Motor neuron (in vitro differentiated cells): ENCODE results near the gene STN1. TPM values are rescaled to one million over a fixed set of nuclear protein-coding genes. Genes with fewer than 3 reads are reported as not detected.
A peak's percentile ranks its signal among the peaks of the same experiment; 100 is the strongest.

Experiments used
- ATAC-seq, 8 experiments: fragments of 200-7000 bp; cut with Tn5 transposase; replicated peaks in 6 of 8; 2 replicates each; pipeline ENCODE4 v1.8.0; 2021; ENCODE audit warnings: mild to moderate bottlenecking in 8 of 8, moderate library complexity in 8 of 8
- H3K27ac ChIP-seq, 2 donors: fragments of 250-450 bp; sonication (Bioruptor Pico); 2 replicates each; pipeline ENCODE4 v1.9.0; 2021; ENCODE audit warnings: antibody characterized with exemption in 2 of 2, mild to moderate bottlenecking in 2 of 2, moderate library complexity in 1 of 2
- H3K4me1 ChIP-seq, 2 donors: fragments of 250-450 bp; sonication (Bioruptor Pico); replicated peaks in 1 of 2; 2 replicates each; pipeline ENCODE4 v1.6.1; 2021; ENCODE audit warnings: antibody characterized with exemption in 2 of 2, mild to moderate bottlenecking in 2 of 2, moderate library complexity in 1 of 2
- H3K4me3 ChIP-seq, 5 donors: fragments of 250-450 bp; sonication (Bioruptor Pico); 2 replicates each; pipeline ENCODE4 v1.9.0; 2021; ENCODE audit warnings: antibody characterized with exemption in 5 of 5, mild to moderate bottlenecking in 5 of 5, moderate library complexity in 4 of 5
- WGBS, 10 experiments: fragments of 450-650 bp; shearing (Covaris generic); methylation state at CpG; one replicate each; pipeline ENCODE4 v1.0.0; 2022; 5-methylcytosine and 5-hydroxymethylcytosine counted together
- in situ Hi-C, 9 experiments: fragments of 400-800 bp; cut with MboI; loops; one replicate each; pipeline ENCODE4 v1.15.0; 2021; ENCODE audit warnings: low sequenced_read_pairs in 9 of 9, low pct_unique_long_range_greater_than_20kb in 2 of 9; ENCODE audit not compliant: unreplicated experiment in 9 of 9
- total RNA-seq, 8 experiments: library from RNA; unstranded; fragments of 300-600 nt; gene quantifications; 2 replicates each; pipeline versions ENCODE4 v1.2.3 to v1.2.4, GENCODE V29; 2022

The STN1 gene
- total RNA-seq, 8 experiments from 2014 or later, result 13.6 to 81.2 (median 24.7) TPM

DNA sequence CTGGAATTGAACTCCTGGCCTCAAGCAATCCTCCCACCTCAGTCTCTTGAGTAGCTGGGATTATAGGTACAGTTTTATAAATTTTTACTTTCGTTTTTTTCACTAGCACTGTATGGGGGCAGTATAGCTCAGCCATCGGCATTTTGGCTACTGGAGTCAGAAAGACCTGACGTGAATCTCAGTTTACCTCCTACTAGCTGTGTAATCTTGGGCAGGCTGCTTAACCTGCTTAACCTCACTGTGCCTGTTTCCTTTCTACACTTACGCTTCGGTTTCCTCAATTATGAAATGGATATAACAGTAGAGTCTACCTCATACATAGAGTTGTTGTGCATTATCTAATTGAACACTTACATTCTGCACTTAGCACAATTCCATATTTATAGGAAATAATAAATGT lies 16.7 kb downstream of the STN1 start:
- ATAC-seq, result no peak
- Histone ChIP-seq H3K27ac (no peak overlapping the region), H3K4me1 (no peaks in the 10 kb centered on the region), H3K4me3 (no peak overlapping the region)
- in situ Hi-C loops, result no loop called here
- 85 to 100% (median 91%) methylated on average over 1 to 5 of the region's 5 CpGs; no CpG with 5 or more reads in 1 of the 10 experiments for WGBS, 10 experiments

- no peak overlapping the region for H3K4me3 ChIP-seq
- in situ Hi-C loops, result loop anchor here in 3 of 9 experiments (25.0 kb wide), 2 partner anchors 138 to 313 kb away; no protein-coding TSS in a partner anchor
- WGBS, 10 experiments, result 40 to 100% (median 80%) methylated on average over 1 to 5 of the region's 5 CpGs
- peaks cover 15 to 16% of the 10 kb centered on the region in 2 donors for H3K4me1 ChIP-seq
- H3K27ac ChIP-seq, result no peak overlapping the region
- peak in 1 of 8 experiments; percentile 1 for ATAC-seq
These were observed 18.7 kb downstream of the STN1 start for GRCh38 chr10:103899312-103899711.

- in situ Hi-C loops, result loop anchor here in 3 of 9 experiments (25.0 kb wide), 2 partner anchors 140 to 315 kb away; no protein-coding TSS in a partner anchor
- Histone ChIP-seq H3K4me3 (no peak overlapping the region), H3K4me1 (peaks cover 22 to 23% of the 10 kb centered on the region in 2 donors), H3K27ac (no peak overlapping the region)
- ATAC-seq, result peak in 1 of 8 experiments; percentile 22
- WGBS, 10 experiments, result 27 to 100% (median 76%) methylated on average over 3 to 6 of the region's 7 CpGs; no CpG with 5 or more reads in 1 of the 10 experiments
These were observed 20.7 kb downstream of the STN1 start for GRCh38 chr10:103897241-103897774.

DNA sequence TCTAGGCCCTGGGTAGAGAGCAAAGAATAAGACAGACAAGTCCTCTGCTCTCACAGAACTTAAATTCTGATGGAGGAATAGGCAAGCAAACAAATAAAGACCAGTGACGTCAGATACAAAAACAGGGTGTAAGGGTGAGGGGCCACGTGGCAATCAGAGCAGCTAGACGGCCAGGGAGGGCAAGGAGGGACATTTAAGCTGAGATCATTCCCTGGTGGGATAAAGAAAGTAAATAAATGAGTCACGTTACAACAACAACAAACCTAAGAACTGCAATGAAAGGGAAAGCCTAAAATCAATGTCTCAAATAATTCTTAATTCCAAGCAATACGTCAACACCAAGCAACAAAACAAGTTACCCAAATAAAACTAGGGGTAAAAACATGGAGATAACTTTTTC lies 21.8 kb downstream of the STN1 start:
- 35 to 100% (median 73%) methylated on average over 2 to 5 of the region's 5 CpGs for WGBS, 10 experiments
- H3K4me1 ChIP-seq, result peaks cover 22 to 23% of the 10 kb centered on the region in 2 donors
- in situ Hi-C loops, result loop anchor here in 3 of 9 experiments (25.0 kb wide), 2 partner anchors 141 to 316 kb away; no protein-coding TSS in a partner anchor
- H3K4me3 ChIP-seq, result no peak overlapping the region
- peak in 1 of 8 experiments; percentile 43 for ATAC-seq
- H3K27ac ChIP-seq, result no peak overlapping the region

GRCh38 chr10:103895411-103896186 lies 22.4 kb downstream of the STN1 start:
- Histone ChIP-seq H3K4me1 (peaks cover 22 to 23% of the 10 kb centered on the region in 2 donors), H3K27ac (no peak overlapping the region), H3K4me3 (no peak overlapping the region)
- in situ Hi-C loops, result loop anchor here in 3 of 9 experiments (25.0 kb wide), 2 partner anchors 142 to 317 kb away; no protein-coding TSS in a partner anchor
- ATAC-seq, result peak in 1 of 8 experiments; percentile 36
- WGBS, 10 experiments, result 11 to 93% (median 41%) methylated on average over 1 to 9 of the region's 9 CpGs

- in situ Hi-C loops, result loop anchor here in 3 of 9 experiments (25.0 kb wide), 2 partner anchors 143 to 318 kb away; no protein-coding TSS in a partner anchor
- peak in 3 of 8 experiments; percentile 23 to 37 (median 37) for ATAC-seq
These were observed 23.5 kb downstream of the STN1 start for GRCh38 chr10:103894441-103894864.

DNA sequence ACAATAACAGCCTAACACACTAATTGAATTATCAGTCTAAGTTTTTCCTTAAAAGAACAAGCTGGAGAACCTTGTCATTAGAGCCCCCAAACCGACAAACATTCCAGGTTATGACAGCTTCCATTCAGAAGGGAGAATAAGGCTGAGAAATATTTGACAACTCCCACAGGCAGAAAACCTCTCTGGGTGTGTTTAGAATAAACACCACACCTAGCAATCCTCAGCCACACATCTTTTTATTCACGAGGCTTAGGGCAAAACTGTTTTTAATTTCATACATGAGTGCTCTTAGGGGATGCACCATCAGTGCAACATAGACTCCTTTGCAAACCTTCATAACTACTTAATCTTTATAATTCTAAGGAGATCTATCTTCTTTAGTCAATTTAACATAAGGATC lies 24.2 kb downstream of the STN1 start:
- H3K4me1 ChIP-seq, result peaks cover 22 to 23% of the 10 kb centered on the region in 2 donors
- 0 to 93% (median 30%) methylated on average over 1 to 2 of the region's 2 CpGs; no CpG with 5 or more reads in 2 of the 10 experiments for WGBS, 10 experiments
- peak in 3 of 8 experiments; percentile 14 to 64 (median 18) for ATAC-seq
- in situ Hi-C loops, result loop anchor here in 3 of 9 experiments (25.0 kb wide), 2 partner anchors 143 to 318 kb away; no protein-coding TSS in a partner anchor
- H3K27ac ChIP-seq, result no peak overlapping the region
- H3K4me3 ChIP-seq, result no peak overlapping the region

More at GRCh38 chr10:103894441-103894864, 23.5 kb downstream of the STN1 start:
- Histone ChIP-seq H3K4me1 (peaks cover 22 to 23% of the 10 kb centered on the region in 2 donors), H3K4me3 (no peak overlapping the region), H3K27ac (no peak overlapping the region)
- 0 to 75% (median 17%) methylated on average over 1 to 4 of the region's 4 CpGs; no CpG with 5 or more reads in 1 of the 10 experiments for WGBS, 10 experiments

DNA sequence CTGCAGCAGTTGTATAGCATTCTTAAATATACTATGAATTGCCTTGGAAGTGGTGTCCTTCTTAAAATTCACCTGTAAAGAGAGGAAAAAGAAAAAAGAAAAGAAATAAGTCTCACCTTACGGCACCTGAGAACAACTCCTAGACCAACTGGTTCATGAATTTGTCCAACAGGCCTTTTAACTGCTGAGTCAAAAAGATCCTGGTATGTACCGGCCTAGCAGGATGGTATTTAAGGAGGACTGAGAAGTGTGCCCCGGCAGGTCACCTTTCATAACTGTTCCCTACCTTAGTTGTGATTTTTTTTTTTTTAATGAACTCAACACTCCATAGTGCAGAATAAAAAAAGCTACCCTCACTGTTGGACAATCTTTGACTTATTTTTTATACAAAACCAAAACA lies 25.8 kb downstream of the STN1 start:
- WGBS, 10 experiments, result 95 to 100% (median 100%) methylated on average over 1 to 3 of the region's 3 CpGs; no CpG with 5 or more reads in 3 of the 10 experiments
- no peak for ATAC-seq
- in situ Hi-C loops, result loop anchor here in 3 of 9 experiments (25.0 kb wide), 2 partner anchors 145 to 320 kb away; no protein-coding TSS in a partner anchor
- Histone ChIP-seq H3K27ac (no peak overlapping the region), H3K4me1 (peaks cover 26% of the 10 kb centered on the region in 2 donors), H3K4me3 (no peak overlapping the region)

- no peak overlapping the region for H3K4me3 ChIP-seq
- WGBS, 10 experiments, result 0 to 100% (median 83%) methylated on average over 1 to 2 of the region's 2 CpGs; no CpG with 5 or more reads in 3 of the 10 experiments
- in situ Hi-C loops, result loop anchor here in 3 of 9 experiments (25.0 kb wide), 2 partner anchors 147 to 322 kb away; no protein-coding TSS in a partner anchor
- H3K4me1 ChIP-seq, result peaks cover 24 to 25% of the 10 kb centered on the region in 2 donors
- ATAC-seq, result peak in 2 of 8 experiments; percentile 2 to 3
- H3K27ac ChIP-seq, result no peak overlapping the region
These were observed 27.3 kb downstream of the STN1 start for GRCh38 chr10:103890688-103891087.

- in situ Hi-C loops, result loop anchor here in 3 of 9 experiments (25.0 kb wide), 2 partner anchors 147 to 322 kb away; no protein-coding TSS in a partner anchor
- WGBS, 10 experiments, result 26 to 100% (median 85%) methylated on average over 1 to 4 of the region's 4 CpGs
- Histone ChIP-seq H3K4me3 (no peak overlapping the region), H3K4me1 (peaks cover 20 to 21% of the 10 kb centered on the region in 2 donors), H3K27ac (no peak overlapping the region)
- ATAC-seq, result peak in 2 of 8 experiments; percentile 30 to 37
These were observed 27.8 kb downstream of the STN1 start for GRCh38 chr10:103890194-103890658.

GRCh38 chr10:103889121-103889720 lies 28.8 kb downstream of the STN1 start:
- no peak for ATAC-seq
- peaks cover 10 to 11% of the 10 kb centered on the region in 2 donors for H3K4me1 ChIP-seq
- WGBS, 10 experiments, result 69 to 100% (median 79%) methylated on average over 1 to 2 of the region's 2 CpGs; no CpG with 5 or more reads in 1 of the 10 experiments
- H3K4me3 ChIP-seq, result no peak overlapping the region
- no peak overlapping the region for H3K27ac ChIP-seq
- in situ Hi-C loops, result loop anchor here in 4 of 9 experiments (10.0 to 25.0 kb wide), 4 partner anchors 148 to 323 kb away; no protein-coding TSS in a partner anchor
